Thyroid gland (tissue), 4 donors: Measurements from ENCODE around the gene ETV5.

Experiments used
- CTCF ChIP-seq, 6 experiments: fragments of 200-600 bp in 3 of 6; fragments of 450-650 bp in 3 of 6; sonication (generic) in 3 of 6; IDR thresholded peaks; one replicate each; pipeline ENCODE4 v1.5.1; 2016 to 2019; ENCODE audit warnings: antibody characterized with exemption in 6 of 6, mild to moderate bottlenecking in 2 of 6, inconsistent platforms in 1 of 6, moderate library complexity in 1 of 6
- POLR2A ChIP-seq, 2 donors: fragments of 450-650 bp; IDR thresholded peaks; one replicate each; pipeline ENCODE4 v1.6.1; 2017; ENCODE audit warnings: antibody characterized with exemption in 2 of 2, mild to moderate bottlenecking in 2 of 2, moderate library complexity in 1 of 2

- no peak for TF ChIP-seq CTCF (IDR thresholded peaks at IDR 0.05)
- TF ChIP-seq POLR2A (IDR thresholded peaks at IDR 0.05) = no peak
Measured at GRCh38 chr3:186012137-186012536, 96.8 kb downstream of the ETV5 start.
